ENCODE results near the gene DLG4. TPM values are rescaled to one million over a fixed set of nuclear protein-coding genes. Genes with fewer than 3 reads are reported as not detected.
"Not testable (repeated sequence)": the region's sequence is repeated elsewhere in the genome, so short reads cannot be mapped to it uniquely, and the experiment has no call there.

Gene DLG4
- total RNA-seq, 4 donors from 2014 or later = 8.7 to 12.5 (median 11.6) TPM

- TF ChIP-seq CTCF (IDR thresholded peaks at IDR 0.05) = no peak
- no peak for ATAC-seq (ENCODE audit: low FRiP score)
- DNase-seq (ENCODE audit: low spot score) = no peak
Observed at GRCh38 chr17:7248796-7249195, 29.2 kb upstream of the DLG4 start.

- TF ChIP-seq CTCF (IDR thresholded peaks at IDR 0.05) = no peak
- DNase-seq (ENCODE audit: low spot score) (no peak), ATAC-seq (ENCODE audit: low FRiP score) (no peak)
Observed at GRCh38 chr17:7246779-7247178, 27.1 kb upstream of the DLG4 start.

GRCh38 chr17:7243838-7244237, 24.2 kb upstream of the DLG4 start:
- ATAC-seq (ENCODE audit: low FRiP score); DNase-seq (ENCODE audit: low spot score): not testable (repeated sequence)

- TF ChIP-seq CTCF (IDR thresholded peaks at IDR 0.05) = no peak
- DNase-seq (ENCODE audit: low spot score) (no peak), ATAC-seq (ENCODE audit: low FRiP score) (no peak)
Observed at GRCh38 chr17:7243453-7243729, 23.8 kb upstream of the DLG4 start.

GRCh38 chr17:7242717-7243452, 23.2 kb upstream of the DLG4 start:
- no peak for TF ChIP-seq CTCF (IDR thresholded peaks at IDR 0.05)
- peak; percentile 45 for ATAC-seq (ENCODE audit: low FRiP score)
- DNase-seq (ENCODE audit: low spot score) = peak; percentile 97

GRCh38 chr17:7241783-7242716, 22.4 kb upstream of the DLG4 start, which contains the start of gene GABARAP:
TSS of gene GABARAP (minus strand) at chr17:7242449. CDS start at chr17:7242330, 119 bp downstream.
- DNase-seq (ENCODE audit: low spot score) (peak; percentile 94), ATAC-seq (ENCODE audit: low FRiP score) (peak; percentile 34)
- TF ChIP-seq CTCF (IDR thresholded peaks at IDR 0.05) = no peak

GRCh38 chr17:7241090-7241733, 21.6 kb upstream of the DLG4 start:
- ATAC-seq (ENCODE audit: low FRiP score) = no peak
- TF ChIP-seq CTCF (IDR thresholded peaks at IDR 0.05) = no peak
- DNase-seq (ENCODE audit: low spot score) = no peak

Measured in omental fat pad (tissue), 4 donors.